Activated naive CD8-positive, alpha-beta T cell treated with anti-CD3 and anti-CD28 coated beads, Interleukin-2, amount 50 U/mL, for 16 hours (primary cell): ENCODE measurements around the gene CRTC1.
"Not testable (repeated sequence)": the region's sequence is repeated elsewhere in the genome, so short reads cannot be mapped to it uniquely, and the experiment has no call there.

Experiments used
- DNase-seq: peaks from one replicate; pipeline ENCODE4 v3.0.0-alpha.2; 2020; ENCODE audit warnings: low read depth, low spot score

CRTC1 gene

GRCh38 chr19:18802354-18802753 is 118.9 kb downstream of the CRTC1 start:
- no peak for DNase-seq

GRCh38 chr19:18803550-18804138 is 120.2 kb downstream of the CRTC1 start:
- no peak for DNase-seq

- DNase-seq, result no peak
Measured at GRCh38 chr19:18804139-18804601, 120.7 kb downstream of the CRTC1 start.

GRCh38 chr19:18804643-18805042 is 121.2 kb downstream of the CRTC1 start:
- DNase-seq, result no peak

- DNase-seq, result no peak
Measured at GRCh38 chr19:18807861-18808331, 124.4 kb downstream of the CRTC1 start.

- DNase-seq, result no peak
Measured at GRCh38 chr19:18809149-18809868, 125.8 kb downstream of the CRTC1 start.

GRCh38 chr19:18811638-18812037 is 128.2 kb downstream of the CRTC1 start:
- DNase-seq, result not testable (repeated sequence)

- no peak for DNase-seq
Measured at GRCh38 chr19:18814063-18814462, 130.6 kb downstream of the CRTC1 start.

GRCh38 chr19:18815673-18816072 is 132.2 kb downstream of the CRTC1 start:
- no peak for DNase-seq

GRCh38 chr19:18816645-18817044 is 133.2 kb downstream of the CRTC1 start:
- DNase-seq, result not testable (repeated sequence)

- no peak for DNase-seq
Measured at GRCh38 chr19:18817574-18817973, 134.1 kb downstream of the CRTC1 start.

- DNase-seq, result no peak
Measured at GRCh38 chr19:18828786-18829185, 145.3 kb downstream of the CRTC1 start.

- no peak for DNase-seq
Measured at GRCh38 chr19:18830488-18830887, 147.0 kb downstream of the CRTC1 start.

GRCh38 chr19:18831524-18832305 is 148.2 kb downstream of the CRTC1 start, which contains the start of gene UPF1:
UPF1 (plus strand) TSS chr19:18831959; CDS start chr19:18832210, 251 bp downstream.
- DNase-seq, result peak; percentile 95
